Fibroblast of gingiva (primary cell): Measurements from ENCODE around the gene ARRDC3.
A peak's percentile ranks its signal among the peaks of the same experiment; 100 is the strongest.
"Not testable (repeated sequence)": the region's sequence is repeated elsewhere in the genome, so short reads cannot be mapped to it uniquely, and the experiment has no call there.

ENCODE experiments used
- DNase-seq: peaks from one replicate; pipeline ENCODE4 v3.0.0-alpha.2; 2011; ENCODE audit warnings: low read depth

Gene ARRDC3, protein sequence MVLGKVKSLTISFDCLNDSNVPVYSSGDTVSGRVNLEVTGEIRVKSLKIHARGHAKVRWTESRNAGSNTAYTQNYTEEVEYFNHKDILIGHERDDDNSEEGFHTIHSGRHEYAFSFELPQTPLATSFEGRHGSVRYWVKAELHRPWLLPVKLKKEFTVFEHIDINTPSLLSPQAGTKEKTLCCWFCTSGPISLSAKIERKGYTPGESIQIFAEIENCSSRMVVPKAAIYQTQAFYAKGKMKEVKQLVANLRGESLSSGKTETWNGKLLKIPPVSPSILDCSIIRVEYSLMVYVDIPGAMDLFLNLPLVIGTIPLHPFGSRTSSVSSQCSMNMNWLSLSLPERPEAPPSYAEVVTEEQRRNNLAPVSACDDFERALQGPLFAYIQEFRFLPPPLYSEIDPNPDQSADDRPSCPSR

DNA sequence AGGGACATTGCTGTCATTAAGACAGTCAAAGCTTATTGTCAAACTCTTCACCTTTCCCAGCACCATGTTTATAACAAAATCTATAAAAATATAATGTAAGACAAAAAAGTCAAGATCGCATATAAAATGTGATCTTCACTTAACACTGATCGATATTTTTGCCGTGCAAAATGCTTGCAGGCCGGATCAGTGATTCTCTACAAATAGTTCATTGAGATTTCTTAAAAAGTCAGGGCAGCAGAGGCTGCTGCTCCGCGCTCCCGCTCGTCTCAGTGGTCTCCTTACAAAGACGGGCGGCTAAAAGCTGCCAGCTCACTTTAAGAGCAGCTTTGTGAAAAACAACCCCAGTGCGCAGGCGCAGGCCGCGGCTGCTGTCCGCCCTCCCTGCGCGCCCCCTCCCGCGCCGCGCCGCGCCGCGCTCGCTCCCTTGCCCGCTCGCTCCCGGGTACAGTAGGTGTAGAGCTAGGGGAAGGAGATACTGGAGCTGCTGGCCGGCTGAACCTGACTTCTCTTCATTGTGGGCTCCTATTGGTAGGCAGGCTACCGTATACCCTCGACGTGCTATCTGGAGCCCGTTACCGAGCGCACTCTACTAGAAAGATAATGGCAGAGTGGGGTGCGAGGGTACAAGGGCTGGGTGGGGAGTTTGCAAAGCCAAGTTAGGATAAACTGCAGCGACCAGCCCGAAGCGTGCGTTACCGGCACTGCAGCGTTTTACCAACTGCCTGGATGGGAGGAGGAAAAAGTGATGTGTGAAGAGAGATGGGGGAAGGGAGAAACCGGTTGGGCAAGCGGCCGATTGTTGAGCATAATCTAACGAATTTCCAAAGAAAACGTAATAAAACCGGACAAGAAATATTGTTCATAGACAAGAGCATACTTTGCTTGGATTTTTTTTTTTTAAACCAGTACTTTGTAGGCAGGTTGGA lies at the start of gene ARRDC3:
Gene ARRDC3, minus strand, starts transcription at position 291 of the 929 bp plus-strand sequence. Its CDS starts 225 bp downstream, at position 66.
- peak; percentile 96 for DNase-seq

DNA sequence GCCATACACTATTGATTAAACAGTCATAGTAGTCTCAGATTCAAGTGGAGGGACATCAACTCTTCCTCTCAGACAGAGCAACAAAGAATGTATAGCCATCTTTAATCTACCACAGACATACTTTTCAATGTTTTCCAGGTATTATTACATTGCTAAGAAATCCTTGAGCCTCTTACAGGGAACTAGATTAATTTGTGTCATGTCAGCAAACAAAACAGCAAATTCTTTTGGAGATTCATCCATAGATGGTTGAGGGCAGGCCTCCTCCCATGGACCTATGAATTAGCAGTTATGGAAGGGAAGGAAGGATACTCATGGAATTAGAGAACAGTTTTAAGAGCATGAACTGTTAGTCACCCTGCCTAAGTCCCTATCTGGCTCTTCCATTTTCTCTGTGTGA lies 47.8 kb upstream of the ARRDC3 start:
- no peak for DNase-seq

DNA sequence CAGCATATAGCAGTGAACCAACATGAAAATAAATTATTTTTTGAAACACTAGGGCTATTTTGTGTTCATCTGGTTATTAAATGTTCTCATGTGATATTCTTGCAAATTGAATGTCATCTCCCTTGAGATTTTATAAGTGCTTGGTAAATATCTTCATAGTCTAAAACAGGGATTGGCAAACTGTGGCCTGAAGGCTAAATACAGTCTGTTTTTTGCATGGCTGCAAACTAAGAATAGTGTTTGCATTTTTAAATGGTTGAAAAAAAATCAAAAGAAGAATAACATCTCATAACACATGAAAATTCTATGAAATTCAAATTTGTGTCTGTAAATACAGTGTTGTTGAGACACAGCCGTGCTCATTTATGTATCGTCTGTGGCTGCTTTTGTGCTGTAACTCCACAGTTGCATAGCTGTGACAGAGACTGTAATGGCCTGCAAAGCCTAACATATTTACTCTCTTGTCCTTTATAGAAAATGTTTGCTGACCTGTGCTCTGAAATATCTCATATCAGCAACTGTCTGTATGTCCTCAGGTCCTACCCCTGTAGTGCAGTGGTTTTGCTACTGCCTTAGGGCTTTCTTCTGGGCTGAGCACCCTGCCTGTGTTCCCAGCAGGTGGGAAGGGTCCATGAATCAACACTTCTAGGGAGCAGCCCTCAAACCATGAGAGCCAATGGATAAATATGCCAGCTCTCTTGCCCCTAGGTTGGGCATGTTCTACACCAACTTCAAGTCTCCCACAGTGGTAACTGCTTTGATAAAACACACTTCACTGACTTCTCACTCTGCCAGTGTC lies 41.7 kb upstream of the ARRDC3 start:
- peak; percentile 6 for DNase-seq

DNA sequence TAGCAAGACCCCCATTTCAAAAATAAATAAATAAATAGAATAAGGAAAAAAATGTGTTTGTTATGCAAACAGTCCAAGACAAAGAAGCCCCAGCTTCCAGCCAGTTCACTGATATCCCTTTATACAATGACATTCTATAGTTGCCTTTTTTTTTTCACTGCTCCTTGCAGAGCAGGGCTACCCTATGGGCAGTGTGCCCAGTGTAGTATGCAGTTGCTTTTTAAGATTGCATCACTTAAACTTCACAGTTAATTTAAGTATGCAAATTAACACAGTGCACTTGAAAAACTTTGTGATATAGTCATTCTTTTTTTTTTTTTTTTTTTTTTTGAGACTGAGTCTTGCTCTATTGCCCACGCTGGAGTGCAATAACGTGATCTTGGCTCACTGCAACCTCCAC lies 40.8 kb upstream of the ARRDC3 start:
- peak; percentile 27 for DNase-seq

DNA sequence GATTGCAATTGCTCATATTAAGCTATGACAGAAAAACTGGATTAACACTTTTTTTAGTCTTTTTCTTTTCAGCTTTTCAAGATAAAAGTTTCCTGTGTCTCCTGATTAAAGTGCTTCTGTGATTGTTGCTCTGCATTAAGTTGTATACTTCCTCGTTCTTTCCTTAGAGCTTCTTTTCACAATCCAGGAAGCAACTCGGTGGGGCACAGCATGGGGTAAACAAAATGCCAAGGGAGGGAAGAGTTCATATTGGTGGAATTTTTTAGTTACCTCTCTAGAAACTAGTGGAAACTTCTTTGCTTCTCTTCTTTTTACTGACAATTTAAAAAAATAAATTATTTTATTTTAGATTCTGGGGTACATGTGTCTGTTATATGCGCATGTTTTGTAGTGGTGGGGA lies 37.8 kb upstream of the ARRDC3 start:
- no peak for DNase-seq

DNA sequence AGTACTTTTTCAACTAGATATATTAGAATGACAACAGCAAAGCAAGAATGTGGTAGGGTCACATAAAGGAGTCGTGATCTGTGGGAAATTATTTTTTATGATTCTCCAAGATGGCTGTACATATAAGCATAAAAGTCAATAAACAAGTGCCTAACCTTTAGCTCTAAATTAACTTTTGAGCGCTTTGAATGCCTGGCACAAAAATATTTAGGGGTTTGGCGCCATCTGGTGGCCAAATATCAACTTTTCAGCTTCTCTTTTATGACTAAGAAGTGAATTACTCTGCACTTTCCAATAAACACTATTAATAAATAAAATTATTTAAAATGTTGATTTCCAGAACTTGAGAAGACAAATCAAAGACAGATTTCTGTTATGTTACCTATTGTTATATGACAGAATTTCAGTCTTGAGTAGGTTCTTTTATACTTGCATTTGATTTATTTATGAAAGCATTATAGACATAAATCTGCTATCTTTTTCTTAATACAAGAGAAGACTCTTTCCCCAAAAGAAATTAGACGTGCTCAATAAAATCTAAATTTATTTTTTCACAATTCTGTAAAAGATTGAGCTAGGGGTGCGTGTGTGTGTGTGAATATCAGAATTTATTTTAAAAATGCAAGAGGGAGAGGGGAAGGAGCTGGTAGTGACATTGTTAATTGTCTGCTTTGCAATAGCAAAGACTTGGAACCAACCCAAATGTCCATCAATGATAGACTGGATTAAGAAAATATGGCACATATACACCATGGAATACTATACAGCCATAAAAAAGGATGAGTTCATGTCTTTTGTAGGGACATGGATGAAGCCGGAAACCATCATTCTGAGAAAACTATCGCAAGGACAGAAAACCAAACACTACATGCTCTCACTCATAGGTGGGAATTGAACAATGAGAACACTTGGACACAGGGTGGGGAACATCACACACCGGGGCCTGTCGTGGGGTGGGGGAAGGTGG lies 36.7 kb upstream of the ARRDC3 start:
- DNase-seq: peak; percentile 55

DNA sequence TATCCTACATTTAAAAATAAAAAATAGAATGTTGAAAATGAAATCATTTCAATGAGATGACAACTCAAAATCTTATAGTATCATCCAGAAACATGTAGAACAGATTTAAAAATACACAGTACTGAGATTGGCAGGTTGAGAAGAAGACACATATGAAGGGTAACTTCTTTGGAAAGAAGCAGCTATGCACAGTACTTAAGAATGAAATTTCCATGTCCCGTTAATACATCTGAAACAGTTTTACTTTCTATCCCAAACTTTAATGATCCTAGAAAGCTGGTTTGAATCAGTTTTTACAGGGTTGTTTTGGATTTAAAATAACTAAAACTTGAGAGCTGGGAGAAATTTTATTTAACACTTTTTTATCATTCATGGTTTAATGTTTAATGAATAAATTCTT lies 36.0 kb upstream of the ARRDC3 start:
- DNase-seq: no peak

DNA sequence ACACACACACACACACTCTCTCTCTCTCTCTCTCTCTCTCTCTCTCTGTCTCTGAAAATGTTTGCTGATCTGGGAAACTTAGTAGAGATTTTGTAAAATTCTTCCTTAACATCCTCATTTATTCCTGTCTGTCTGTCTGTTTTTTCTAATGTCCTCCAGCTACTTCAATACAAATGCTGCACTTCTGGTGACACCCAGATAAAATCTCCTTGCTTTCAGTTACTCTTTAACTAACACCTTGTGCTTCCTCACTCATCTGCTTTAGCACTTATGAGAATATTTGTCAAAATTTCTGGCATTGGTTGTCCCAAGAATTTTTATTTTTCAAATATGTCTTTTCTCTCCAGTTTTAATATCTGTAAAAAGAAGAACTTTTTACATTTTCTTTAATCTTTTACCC lies 35.0 kb upstream of the ARRDC3 start:
- no peak for DNase-seq

DNA sequence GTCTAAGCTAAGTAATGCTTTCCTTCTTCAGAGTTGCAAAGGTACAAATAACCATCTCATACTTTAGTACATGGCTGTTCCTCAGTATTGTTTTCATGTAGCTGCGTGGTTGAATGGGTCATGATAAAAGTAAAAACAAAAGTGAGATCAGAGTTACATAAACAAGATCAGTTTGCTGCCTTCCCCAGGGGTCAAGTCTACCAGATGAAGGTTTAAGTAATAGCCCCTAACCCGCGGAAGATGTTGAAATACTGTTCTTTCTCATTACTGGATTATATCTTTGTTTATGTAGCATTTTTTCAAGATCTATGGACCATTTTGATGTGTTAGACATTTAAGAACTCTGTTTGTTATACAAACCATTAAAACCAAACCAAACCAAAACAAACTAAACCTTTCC lies 34.1 kb upstream of the ARRDC3 start:
- DNase-seq: peak; percentile 85

DNA sequence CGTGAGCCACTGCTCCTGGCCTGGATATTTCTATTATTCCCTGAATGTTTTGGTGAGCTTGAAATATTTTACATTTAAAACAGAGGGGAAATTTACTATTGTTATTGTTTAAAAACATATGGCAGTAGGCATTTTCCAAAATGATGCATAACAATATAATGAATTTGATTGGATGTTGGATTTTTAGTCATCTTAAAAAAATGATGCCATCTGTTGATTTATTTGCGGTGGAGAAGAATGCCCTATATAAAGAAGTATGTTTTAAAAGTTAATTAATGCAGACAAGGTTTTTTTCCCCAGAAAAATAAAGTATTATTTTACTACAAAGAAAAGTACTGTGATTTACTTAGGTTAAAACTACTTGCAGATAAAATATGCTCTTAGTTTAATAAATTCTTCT lies 33.4 kb upstream of the ARRDC3 start:
- DNase-seq: peak; percentile 30

DNA sequence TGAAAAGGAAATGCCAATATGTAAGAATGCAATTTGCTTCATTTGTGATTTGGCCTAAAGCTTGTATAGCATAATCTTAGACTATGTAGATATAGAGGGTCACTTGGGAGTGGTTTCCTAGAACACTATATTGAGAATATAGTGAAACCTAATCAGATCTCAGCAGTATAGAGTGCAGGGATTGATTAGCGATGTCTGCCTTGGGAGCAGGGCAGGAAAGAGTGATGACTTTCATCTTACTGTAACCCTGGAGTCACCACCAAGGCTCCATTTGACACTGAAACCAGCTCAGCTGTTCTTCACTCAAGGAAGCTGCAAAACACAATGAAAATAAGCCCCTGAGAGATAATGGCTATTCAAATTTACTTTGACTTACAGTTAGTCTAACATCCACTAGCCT lies 26.2 kb upstream of the ARRDC3 start:
- no peak for DNase-seq

DNA sequence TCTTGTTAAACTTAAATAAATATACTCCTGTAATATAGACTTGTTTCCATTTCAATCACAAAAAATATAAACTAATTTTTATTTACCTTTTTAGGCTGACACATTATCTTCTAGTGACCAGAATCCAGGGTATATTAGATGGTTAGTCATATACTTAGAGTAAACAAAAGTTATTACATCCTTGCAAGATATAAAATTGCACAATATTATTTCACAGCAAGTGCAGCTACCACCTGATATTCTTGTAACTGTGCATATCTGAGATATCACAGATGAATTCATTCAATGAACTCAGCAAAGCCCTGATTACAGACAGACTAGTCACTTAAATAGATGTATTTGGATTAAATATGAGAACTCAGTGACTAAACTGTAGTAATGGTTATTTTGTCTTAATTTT lies 25.6 kb upstream of the ARRDC3 start:
- no peak for DNase-seq

DNA sequence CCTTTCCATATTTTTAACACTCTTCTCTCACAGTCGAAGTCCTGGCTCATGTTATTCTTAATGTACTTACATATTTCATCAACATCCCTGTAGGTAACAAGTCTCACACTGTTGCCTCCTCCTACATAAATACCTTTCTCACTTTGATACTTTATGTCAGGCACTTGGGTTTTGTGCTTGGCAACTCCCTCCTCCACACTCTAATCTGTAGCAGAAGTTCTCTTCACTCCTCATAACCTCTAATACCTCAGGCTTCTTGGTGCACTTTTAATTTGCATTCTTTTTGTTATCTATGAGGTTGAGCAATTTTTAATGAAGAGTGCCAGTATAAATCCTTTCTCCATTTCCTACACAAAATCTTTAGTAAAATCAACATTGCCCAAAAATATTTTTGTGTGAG lies 24.1 kb upstream of the ARRDC3 start:
- no peak for DNase-seq

DNA sequence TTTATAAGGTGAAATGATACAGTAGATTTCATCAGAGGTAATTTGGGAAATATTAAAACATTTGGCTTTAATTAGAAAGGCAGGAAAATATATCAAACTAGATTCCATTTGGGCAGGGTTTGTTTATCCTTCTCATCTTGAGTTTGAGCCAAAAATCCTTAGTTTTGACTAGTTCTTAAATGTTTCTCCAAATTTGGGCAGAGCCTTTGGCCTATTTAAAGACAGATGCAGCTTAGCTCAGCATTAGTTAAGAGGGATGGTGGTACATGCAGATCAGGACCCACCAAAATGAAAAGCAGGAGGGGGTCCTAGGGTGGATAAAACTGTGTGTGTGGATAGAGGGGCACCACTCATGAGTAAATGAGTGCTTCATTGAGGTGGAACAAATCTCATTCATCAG lies 20.3 kb upstream of the ARRDC3 start:
- DNase-seq: peak; percentile 87

DNA sequence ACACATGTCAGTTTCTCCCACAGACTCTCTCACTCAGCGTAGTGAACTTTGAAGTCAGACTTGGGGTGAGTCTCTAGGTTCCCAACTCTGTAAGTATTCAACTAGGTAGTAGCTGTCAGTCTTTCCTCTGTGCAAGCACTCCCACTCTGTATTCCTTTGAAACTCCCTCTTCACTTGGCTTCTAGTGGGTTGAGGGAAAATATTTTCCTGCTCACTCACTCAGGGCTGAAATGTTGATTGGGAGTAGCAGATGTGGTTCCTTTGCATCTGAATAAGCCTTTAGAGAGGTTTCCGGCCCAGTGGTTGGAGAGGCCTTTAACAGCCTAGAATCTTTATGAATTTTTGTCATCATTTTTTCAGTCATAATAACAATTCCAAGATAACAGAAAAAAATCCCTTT lies 18.1 kb upstream of the ARRDC3 start:
- DNase-seq: no peak

DNA sequence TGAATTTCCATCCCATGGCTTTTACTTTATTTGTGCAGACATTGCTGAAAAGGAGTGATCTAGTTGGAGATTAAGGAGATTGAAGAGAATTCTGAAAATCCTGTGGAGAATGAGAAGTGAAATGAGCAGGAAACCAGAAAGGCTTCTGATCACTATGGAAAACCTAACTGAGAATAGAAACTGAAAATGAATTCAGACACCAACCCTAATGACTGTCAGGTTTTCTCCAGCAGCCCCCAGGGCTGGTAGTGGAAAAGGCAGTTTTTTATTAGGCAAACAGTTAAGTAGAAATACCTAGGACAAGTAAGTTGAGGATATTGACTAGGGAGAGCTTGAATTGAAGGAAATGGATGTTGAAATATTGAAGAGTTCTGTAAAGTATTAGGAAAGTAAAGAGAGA lies 14.7 kb upstream of the ARRDC3 start:
- no peak for DNase-seq

DNA sequence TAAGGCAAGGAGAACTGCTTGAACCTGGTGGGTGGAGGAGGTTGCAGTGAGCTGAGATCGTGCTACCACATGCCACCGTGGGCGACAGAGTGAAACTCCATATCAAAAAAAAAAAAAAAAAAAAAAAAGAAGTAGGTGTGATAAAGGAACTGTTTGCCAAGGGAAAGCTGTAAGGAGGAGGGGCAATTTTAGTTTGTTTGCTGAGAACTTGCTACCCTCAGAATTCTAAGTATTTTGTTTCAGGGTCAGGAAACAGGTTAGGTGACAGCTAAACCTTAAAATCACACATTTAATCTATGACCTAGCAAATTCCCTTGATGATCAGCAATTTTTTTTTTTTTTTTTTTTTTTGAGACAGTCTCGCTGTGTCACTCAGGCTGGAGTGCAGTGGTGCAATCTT lies 7.2 kb upstream of the ARRDC3 start:
- DNase-seq: no peak

DNA sequence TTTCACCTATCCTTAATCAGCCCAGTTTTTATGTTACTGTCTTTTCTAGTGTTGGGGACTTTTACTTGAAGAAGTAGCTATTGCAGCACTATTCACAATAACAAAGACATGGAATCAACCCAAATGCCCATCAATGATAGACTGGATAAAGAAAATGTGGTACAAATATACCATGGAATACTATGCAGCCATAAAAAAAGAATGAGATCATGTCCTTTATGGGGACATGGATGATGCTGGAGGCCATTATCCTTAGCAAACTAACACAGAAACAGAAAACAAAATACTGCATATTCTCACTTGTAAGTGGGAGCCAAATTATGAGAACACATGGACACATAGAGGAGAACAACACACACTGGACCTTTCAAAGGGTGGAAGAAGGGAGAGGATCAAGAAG lies 6.4 kb upstream of the ARRDC3 start:
- not testable (repeated sequence) for DNase-seq

DNA sequence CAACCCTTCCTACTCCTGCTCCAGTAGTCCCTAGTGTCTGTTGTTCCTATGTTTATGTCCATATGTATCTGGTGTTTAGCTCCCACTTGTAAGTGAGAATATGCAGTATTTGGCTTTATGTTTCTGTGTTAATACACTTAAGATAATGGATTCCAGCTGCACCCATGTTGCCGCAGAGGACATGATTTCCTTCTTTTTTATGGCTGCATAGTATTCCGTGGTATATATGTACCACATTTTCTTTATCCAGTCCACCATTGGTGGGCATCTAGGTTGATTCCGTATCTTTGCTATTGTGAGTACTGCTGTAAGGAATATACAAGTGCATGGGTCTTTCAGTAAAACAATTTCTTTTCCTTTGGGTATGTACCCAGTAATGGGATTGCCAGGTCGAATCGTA lies 5.2 kb upstream of the ARRDC3 start:
- no peak for DNase-seq

DNA sequence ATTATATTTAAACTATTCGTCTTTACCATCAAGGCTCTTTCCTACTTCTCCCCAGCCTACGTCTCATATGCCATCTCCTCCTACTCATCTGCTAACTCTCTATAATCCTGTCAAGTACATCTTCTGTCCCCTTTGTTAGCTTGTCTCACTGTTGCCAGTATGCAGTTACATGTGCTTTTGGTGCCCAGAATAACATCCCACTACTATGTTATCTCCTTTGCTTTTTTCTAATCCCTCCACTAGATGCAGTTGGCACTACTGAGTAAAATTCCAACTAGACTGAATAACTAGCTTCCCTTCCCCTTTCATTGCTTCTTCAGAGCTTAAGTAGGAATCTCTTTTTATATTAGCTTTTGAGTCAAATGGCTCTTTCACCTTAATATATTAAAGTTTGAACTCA lies 3.0 kb upstream of the ARRDC3 start:
- no peak for DNase-seq

DNA sequence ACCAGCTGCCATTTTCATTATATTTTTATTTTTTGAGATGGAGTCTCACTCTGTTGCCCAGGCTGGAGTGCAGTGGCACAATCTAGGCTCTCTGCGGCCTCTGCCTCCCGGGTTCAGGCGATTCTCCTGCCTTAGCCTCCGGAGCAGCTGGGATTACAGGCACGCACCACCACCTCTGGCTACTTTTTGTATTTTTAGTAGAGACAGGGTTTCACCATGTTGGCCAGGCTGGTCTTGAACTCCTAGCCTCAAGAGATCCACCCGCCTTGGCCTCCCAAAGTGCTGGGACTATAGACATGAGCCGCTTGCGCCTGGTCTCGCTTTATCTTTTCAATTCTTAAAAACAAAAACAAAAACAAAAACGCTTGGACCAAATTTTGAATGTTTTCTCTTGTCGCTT lies 2.5 kb upstream of the ARRDC3 start:
- DNase-seq: not testable (repeated sequence)
